Progenitor cell of endocrine pancreas (in vitro differentiated cells): ENCODE data around the gene MOGAT2. TPM values are rescaled to one million over a fixed set of nuclear protein-coding genes. Genes with fewer than 3 reads are reported as not detected.

Source experiments
- DNase-seq: peaks from one replicate; pipeline ENCODE4 v3.0.0; 2021; ENCODE audit warnings: low spot score; ENCODE audit not compliant: unreplicated experiment
- H3K27ac Mint-ChIP-seq: 2 replicates; pipeline ENCODE4 v1.8.0; 2021; ENCODE audit warnings: mild to moderate bottlenecking, moderate library complexity, mixed read lengths
- H3K27me3 Mint-ChIP-seq: 2 replicates; pipeline ENCODE4 v1.8.0; 2021; ENCODE audit warnings: mixed read lengths
- H3K36me3 Mint-ChIP-seq: 2 replicates; pipeline ENCODE4 v1.8.0; 2022; ENCODE audit warnings: mixed read lengths; ENCODE audit not compliant: insufficient read depth
- H3K4me1 Mint-ChIP-seq: 2 replicates; pipeline ENCODE4 v1.8.0; 2021; ENCODE audit warnings: low read depth, mixed read lengths
- H3K4me3 Mint-ChIP-seq: 2 replicates; pipeline ENCODE4 v1.8.0; 2021; ENCODE audit warnings: low read depth, mild to moderate bottlenecking, moderate library complexity, mixed read lengths
- H3K9me3 Mint-ChIP-seq: 2 replicates; pipeline ENCODE4 v1.8.0; 2021; ENCODE audit warnings: low read depth, mixed read lengths
- CTCF ChIP-seq: fragments of 200-600 bp; sonication (generic); IDR thresholded peaks from one replicate; pipeline ENCODE4 v1.5.0; 2021; ENCODE audit warnings: antibody characterized with exemption, mild to moderate bottlenecking; ENCODE audit not compliant: unreplicated experiment
- total RNA-seq: library from RNA; stranded (reverse); gene quantifications from 2 replicates; pipeline ENCODE4 v1.2.1, GENCODE V29; 2021

MOGAT2 gene
- total RNA-seq, 1 donor from 2014 or later, result not detected

GRCh38 chr11:75728992-75729391, 11.4 kb downstream of the MOGAT2 start:
- no peak overlapping the region for H3K27ac Mint-ChIP-seq
- no peak for TF ChIP-seq CTCF
- DNase-seq, result no peak
- no peaks in the 10 kb centered on the region for H3K36me3 Mint-ChIP-seq
- no peak overlapping the region for H3K4me3 Mint-ChIP-seq
- no peaks in the 10 kb centered on the region for H3K9me3 Mint-ChIP-seq
- H3K4me1 Mint-ChIP-seq, result no peaks in the 10 kb centered on the region
- H3K27me3 Mint-ChIP-seq, result peaks cover 4% of the 10 kb centered on the region

GRCh38 chr11:75731095-75731494, 13.5 kb downstream of the MOGAT2 start:
- Mint-ChIP-seq H3K4me1 (peaks cover 2% of the 10 kb centered on the region), H3K27ac (no peak overlapping the region), H3K4me3 (no peak overlapping the region), H3K9me3 (no peaks in the 10 kb centered on the region), H3K27me3 (peaks cover 4% of the 10 kb centered on the region), H3K36me3 (no peaks in the 10 kb centered on the region)
- DNase-seq, result no peak
- no peak for TF ChIP-seq CTCF

GRCh38 chr11:75733071-75733430, 15.4 kb downstream of the MOGAT2 start:
- no peak for DNase-seq
- H3K9me3 Mint-ChIP-seq, result no peaks in the 10 kb centered on the region
- H3K4me1 Mint-ChIP-seq, result peaks cover 2% of the 10 kb centered on the region
- H3K27ac Mint-ChIP-seq, result no peak overlapping the region
- H3K36me3 Mint-ChIP-seq, result no peaks in the 10 kb centered on the region
- no peak for TF ChIP-seq CTCF
- peaks cover 6% of the 10 kb centered on the region for H3K27me3 Mint-ChIP-seq
- H3K4me3 Mint-ChIP-seq, result no peak overlapping the region

GRCh38 chr11:75733431-75734107, 15.9 kb downstream of the MOGAT2 start:
- no peak overlapping the region for H3K4me3 Mint-ChIP-seq
- no peak for DNase-seq
- H3K27ac Mint-ChIP-seq, result no peak overlapping the region
- no peaks in the 10 kb centered on the region for H3K9me3 Mint-ChIP-seq
- peaks cover 6% of the 10 kb centered on the region for H3K27me3 Mint-ChIP-seq
- H3K4me1 Mint-ChIP-seq, result peaks cover 2% of the 10 kb centered on the region
- H3K36me3 Mint-ChIP-seq, result no peaks in the 10 kb centered on the region
- no peak for TF ChIP-seq CTCF

GRCh38 chr11:75734491-75735180, 17.0 kb downstream of the MOGAT2 start:
- no peak for DNase-seq
- H3K4me3 Mint-ChIP-seq, result no peak overlapping the region
- H3K27ac Mint-ChIP-seq, result no peak overlapping the region

More at GRCh38 chr11:75734491-75735180, 17.0 kb downstream of the MOGAT2 start:
- Mint-ChIP-seq H3K9me3 (no peaks in the 10 kb centered on the region), H3K4me1 (peaks cover 2% of the 10 kb centered on the region), H3K36me3 (no peaks in the 10 kb centered on the region), H3K27me3 (peaks cover 6% of the 10 kb centered on the region)
- no peak for TF ChIP-seq CTCF
